Neural cell (in vitro differentiated cells): Measurements from ENCODE around the gene ICAM2. TPM values are rescaled to one million over a fixed set of nuclear protein-coding genes. Genes with fewer than 3 reads are reported as not detected.

Experiments used
- H2AFZ ChIP-seq: fragments of 200-600, 300-800 bp; sonication (generic), shearing (Covaris generic); 2 replicates; pipeline ENCODE4 v1.6.0; 2014; ENCODE audit warnings: low read depth, mild to moderate bottlenecking, antibody characterized with exemption, low read length, moderate library complexity
- H3F3A ChIP-seq: fragments of 200-600 bp; shearing (Covaris generic); 2 replicates; pipeline ENCODE4 v1.6.1; 2016; ENCODE audit warnings: mild to moderate bottlenecking, moderate library complexity, mixed read lengths, antibody characterized with exemption, low read length; ENCODE audit not compliant: insufficient read depth, poor library complexity, severe bottlenecking
- H3K27ac ChIP-seq: fragments of 200-600, 300-800 bp; sonication (generic), shearing (Covaris generic); 2 replicates; pipeline ENCODE4 v1.5.1; 2014; ENCODE audit warnings: mild to moderate bottlenecking, low read length, moderate library complexity
- H3K27me3 ChIP-seq: fragments of 300-800, 200-600 bp; sonication (generic), shearing (Covaris generic); 2 replicates; pipeline ENCODE4 v1.6.0; 2014; ENCODE audit warnings: mild to moderate bottlenecking, low read depth, low read length, moderate library complexity; ENCODE audit not compliant: insufficient read depth
- H3K36me3 ChIP-seq: fragments of 300-800, 200-600 bp; sonication (generic), shearing (Covaris generic); 2 replicates; pipeline ENCODE4 v1.5.1; 2014; ENCODE audit warnings: mild to moderate bottlenecking, antibody characterized with exemption, low read length, moderate library complexity; ENCODE audit not compliant: insufficient read depth
- H3K4me2 ChIP-seq: fragments of 300-800, 200-600 bp; sonication (generic), shearing (Covaris generic); 2 replicates; pipeline ENCODE4 v1.6.0; 2014; ENCODE audit warnings: mild to moderate bottlenecking, low read length
- H3K4me3 ChIP-seq: fragments of 300-800, 200-600 bp; sonication (generic), shearing (Covaris generic); 2 replicates; pipeline ENCODE4 v1.5.1; 2014; ENCODE audit warnings: mild to moderate bottlenecking, low read length, moderate library complexity
- H3K79me2 ChIP-seq: fragments of 200-600 bp; shearing (Covaris generic); replicated peaks from 2 replicates; pipeline ENCODE4 v1.6.0; 2014; ENCODE audit warnings: mild to moderate bottlenecking, low read length, moderate library complexity; ENCODE audit not compliant: insufficient read depth
- H3K9ac ChIP-seq: fragments of 300-800, 200-600 bp; sonication (generic), shearing (Covaris generic); 2 replicates; pipeline ENCODE4 v1.6.1; 2016; ENCODE audit warnings: mild to moderate bottlenecking, low read length, mixed read lengths
- H3K9me2 ChIP-seq: fragments of 200-600 bp; shearing (Covaris generic); 2 replicates; pipeline ENCODE4 v1.6.1; 2016; ENCODE audit warnings: mild to moderate bottlenecking, low read length, mixed read lengths; ENCODE audit not compliant: insufficient read depth
- H3K9me3 ChIP-seq: fragments of 200-600, 300-800 bp; sonication (generic), shearing (Covaris generic); 2 replicates; pipeline ENCODE4 v1.6.1; 2016; ENCODE audit warnings: mild to moderate bottlenecking, mixed run types, low read length, moderate library complexity, mixed read lengths
- H4K20me1 ChIP-seq: fragments of 200-600 bp; shearing (Covaris generic); 2 replicates; pipeline ENCODE4 v1.6.1; 2016; ENCODE audit warnings: mild to moderate bottlenecking, mixed run types; ENCODE audit not compliant: insufficient read depth
- EP300 ChIP-seq: fragments of 450-650 bp; conservative IDR thresholded peaks from 2 replicates; pipeline ENCODE4 v1.6.1; 2014; ENCODE audit warnings: antibody characterized with exemption, mild to moderate bottlenecking, moderate library complexity; ENCODE audit not compliant: poor library complexity, severe bottlenecking
- EZH2 ChIP-seq: fragments of 200-600, 300-800 bp; shearing (Covaris generic), sonication (generic); IDR thresholded peaks from 2 replicates; pipeline ENCODE4 v1.6.1; 2014; ENCODE audit warnings: antibody characterized with exemption, low read length, borderline replicate concordance, mild to moderate bottlenecking; ENCODE audit not compliant: insufficient read depth, poor library complexity, severe bottlenecking
- MXI1 ChIP-seq: fragments of 450-650 bp; conservative IDR thresholded peaks from 2 replicates; pipeline ENCODE4 v1.6.1; 2014; ENCODE audit warnings: antibody characterized with exemption, mild to moderate bottlenecking; ENCODE audit not compliant: poor library complexity, severe bottlenecking
- POLR2AphosphoS5 ChIP-seq: IDR thresholded peaks from 2 replicates; pipeline ENCODE4 v1.6.1; 2012
- RAD21 ChIP-seq: fragments of 450-650 bp; conservative IDR thresholded peaks from 2 replicates; pipeline ENCODE4 v1.6.1; 2014; ENCODE audit warnings: antibody characterized with exemption, mild to moderate bottlenecking, moderate library complexity
- SMC3 ChIP-seq: fragments of 450-650 bp; conservative IDR thresholded peaks from 2 replicates; pipeline ENCODE4 v1.6.1; 2014; ENCODE audit warnings: antibody characterized with exemption, mild to moderate bottlenecking, moderate library complexity; ENCODE audit not compliant: poor library complexity
- TAF1 ChIP-seq: IDR thresholded peaks from 2 replicates; pipeline ENCODE4 v1.6.1; 2012; ENCODE audit warnings: low read depth
- polyA plus RNA-seq: library from polyadenylated mRNA; depleted of rRNA; stranded (reverse); fragments of >200 nt; gene quantifications from 2 replicates; pipeline ENCODE4 v1.2.3, GENCODE V29; 2014
- TF ChIP-seq, protein P1 (sequence below): fragments of 450-650 bp; IDR thresholded peaks from 2 replicates; pipeline ENCODE4 v1.5.1; 2014; ENCODE audit warnings: antibody characterized with exemption, mild to moderate bottlenecking, moderate library complexity; ENCODE audit not compliant: poor library complexity, severe bottlenecking
- TF ChIP-seq, protein P2 (sequence below): IDR thresholded peaks from 2 replicates; pipeline ENCODE4 v1.6.1; 2012; ENCODE audit warnings: borderline replicate concordance

The ICAM2 gene
- polyA plus RNA-seq, 1 donor from 2014 or later: not detected

DNA sequence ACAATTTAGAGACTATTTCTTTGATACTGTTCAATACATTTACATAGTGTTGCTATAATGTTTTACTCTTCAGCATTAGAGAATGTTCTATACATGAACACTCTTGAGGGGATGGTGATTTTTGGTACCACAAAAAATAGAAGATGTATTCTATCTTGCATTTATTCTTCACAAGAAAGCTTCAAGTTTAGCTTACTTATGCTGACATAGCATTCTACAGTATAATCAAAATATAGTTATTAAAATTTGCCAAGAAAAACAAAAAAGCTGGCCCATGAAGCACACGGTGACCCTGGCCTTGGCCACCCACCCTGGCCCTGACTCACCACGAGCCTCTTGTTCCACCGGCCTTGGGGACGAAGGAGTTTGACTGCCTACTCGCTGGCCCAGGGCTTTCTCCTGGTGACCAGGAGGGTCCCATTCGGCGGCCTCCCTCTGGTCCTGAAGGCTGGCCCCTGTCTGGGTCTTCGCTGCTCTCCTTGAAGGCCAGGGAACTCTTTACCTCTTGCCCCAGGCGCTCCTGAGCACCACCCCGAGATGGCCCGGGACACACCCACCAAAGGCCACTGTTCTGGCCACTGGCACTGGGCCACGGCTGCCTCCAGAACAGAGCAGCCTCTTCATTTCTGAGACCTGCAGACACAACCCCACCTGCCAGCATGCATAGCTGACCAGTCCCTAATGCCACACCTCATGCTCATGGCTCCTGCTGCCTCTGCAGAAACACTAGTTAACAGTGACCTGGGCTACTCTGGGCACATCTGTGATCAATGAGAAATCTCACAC lies 22.5 kb upstream of the ICAM2 start:
- Histone ChIP-seq H3K9me2 (no peaks in the 10 kb centered on the region), H3K27ac (no peak overlapping the region)

DNA sequence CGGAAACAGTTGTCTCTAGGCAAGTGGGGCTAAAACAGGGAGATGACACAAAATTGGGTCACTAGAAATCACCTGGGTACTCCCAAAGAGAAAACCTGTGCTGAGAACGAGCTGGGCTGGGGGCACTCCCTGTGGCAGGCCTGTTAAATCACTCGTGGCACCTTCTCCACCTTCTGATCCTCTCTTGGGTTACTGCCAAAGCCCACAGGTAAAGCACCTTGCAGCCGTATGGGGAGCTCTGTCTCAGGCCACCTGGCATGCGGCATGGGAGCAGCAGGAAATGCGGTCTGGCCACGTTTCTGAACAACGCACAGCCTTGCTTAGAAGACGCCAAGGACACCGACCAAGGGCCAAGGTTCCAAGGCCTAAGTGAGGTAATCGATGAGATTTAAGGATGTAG lies 21.5 kb upstream of the ICAM2 start:
- Histone ChIP-seq H3K27me3 (no peaks in the 10 kb centered on the region), H3K36me3 (no peaks in the 10 kb centered on the region), H3K4me3 (no peak overlapping the region), H4K20me1 (no peaks in the 10 kb centered on the region), H3F3A (no peaks in the 10 kb centered on the region), H3K79me2 (no peaks in the 10 kb centered on the region), H3K27ac (no peak overlapping the region), H3K9me2 (no peaks in the 10 kb centered on the region), H3K9ac (no peak overlapping the region), H2AFZ (no peak overlapping the region), H3K4me2 (no peak overlapping the region), H3K9me3 (no peaks in the 10 kb centered on the region)
- TF ChIP-seq POLR2AphosphoS5: no peak
- TF ChIP-seq, protein P1, sequence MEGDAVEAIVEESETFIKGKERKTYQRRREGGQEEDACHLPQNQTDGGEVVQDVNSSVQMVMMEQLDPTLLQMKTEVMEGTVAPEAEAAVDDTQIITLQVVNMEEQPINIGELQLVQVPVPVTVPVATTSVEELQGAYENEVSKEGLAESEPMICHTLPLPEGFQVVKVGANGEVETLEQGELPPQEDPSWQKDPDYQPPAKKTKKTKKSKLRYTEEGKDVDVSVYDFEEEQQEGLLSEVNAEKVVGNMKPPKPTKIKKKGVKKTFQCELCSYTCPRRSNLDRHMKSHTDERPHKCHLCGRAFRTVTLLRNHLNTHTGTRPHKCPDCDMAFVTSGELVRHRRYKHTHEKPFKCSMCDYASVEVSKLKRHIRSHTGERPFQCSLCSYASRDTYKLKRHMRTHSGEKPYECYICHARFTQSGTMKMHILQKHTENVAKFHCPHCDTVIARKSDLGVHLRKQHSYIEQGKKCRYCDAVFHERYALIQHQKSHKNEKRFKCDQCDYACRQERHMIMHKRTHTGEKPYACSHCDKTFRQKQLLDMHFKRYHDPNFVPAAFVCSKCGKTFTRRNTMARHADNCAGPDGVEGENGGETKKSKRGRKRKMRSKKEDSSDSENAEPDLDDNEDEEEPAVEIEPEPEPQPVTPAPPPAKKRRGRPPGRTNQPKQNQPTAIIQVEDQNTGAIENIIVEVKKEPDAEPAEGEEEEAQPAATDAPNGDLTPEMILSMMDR: no peak

More for the DNA sequence above, 22.5 kb upstream of the ICAM2 start:
- Histone ChIP-seq H4K20me1 (no peaks in the 10 kb centered on the region), H3K36me3 (no peaks in the 10 kb centered on the region), H3K9ac (no peak overlapping the region), H3K79me2 (no peaks in the 10 kb centered on the region), H3F3A (no peaks in the 10 kb centered on the region), H3K27me3 (no peaks in the 10 kb centered on the region), H3K9me3 (no peaks in the 10 kb centered on the region), H2AFZ (no peak overlapping the region), H3K4me3 (no peak overlapping the region), H3K4me2 (no peak overlapping the region)
- TF ChIP-seq, protein P2, sequence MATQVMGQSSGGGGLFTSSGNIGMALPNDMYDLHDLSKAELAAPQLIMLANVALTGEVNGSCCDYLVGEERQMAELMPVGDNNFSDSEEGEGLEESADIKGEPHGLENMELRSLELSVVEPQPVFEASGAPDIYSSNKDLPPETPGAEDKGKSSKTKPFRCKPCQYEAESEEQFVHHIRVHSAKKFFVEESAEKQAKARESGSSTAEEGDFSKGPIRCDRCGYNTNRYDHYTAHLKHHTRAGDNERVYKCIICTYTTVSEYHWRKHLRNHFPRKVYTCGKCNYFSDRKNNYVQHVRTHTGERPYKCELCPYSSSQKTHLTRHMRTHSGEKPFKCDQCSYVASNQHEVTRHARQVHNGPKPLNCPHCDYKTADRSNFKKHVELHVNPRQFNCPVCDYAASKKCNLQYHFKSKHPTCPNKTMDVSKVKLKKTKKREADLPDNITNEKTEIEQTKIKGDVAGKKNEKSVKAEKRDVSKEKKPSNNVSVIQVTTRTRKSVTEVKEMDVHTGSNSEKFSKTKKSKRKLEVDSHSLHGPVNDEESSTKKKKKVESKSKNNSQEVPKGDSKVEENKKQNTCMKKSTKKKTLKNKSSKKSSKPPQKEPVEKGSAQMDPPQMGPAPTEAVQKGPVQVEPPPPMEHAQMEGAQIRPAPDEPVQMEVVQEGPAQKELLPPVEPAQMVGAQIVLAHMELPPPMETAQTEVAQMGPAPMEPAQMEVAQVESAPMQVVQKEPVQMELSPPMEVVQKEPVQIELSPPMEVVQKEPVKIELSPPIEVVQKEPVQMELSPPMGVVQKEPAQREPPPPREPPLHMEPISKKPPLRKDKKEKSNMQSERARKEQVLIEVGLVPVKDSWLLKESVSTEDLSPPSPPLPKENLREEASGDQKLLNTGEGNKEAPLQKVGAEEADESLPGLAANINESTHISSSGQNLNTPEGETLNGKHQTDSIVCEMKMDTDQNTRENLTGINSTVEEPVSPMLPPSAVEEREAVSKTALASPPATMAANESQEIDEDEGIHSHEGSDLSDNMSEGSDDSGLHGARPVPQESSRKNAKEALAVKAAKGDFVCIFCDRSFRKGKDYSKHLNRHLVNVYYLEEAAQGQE: no peak
- TF ChIP-seq MXI1: no peak
- TF ChIP-seq POLR2AphosphoS5: no peak

DNA sequence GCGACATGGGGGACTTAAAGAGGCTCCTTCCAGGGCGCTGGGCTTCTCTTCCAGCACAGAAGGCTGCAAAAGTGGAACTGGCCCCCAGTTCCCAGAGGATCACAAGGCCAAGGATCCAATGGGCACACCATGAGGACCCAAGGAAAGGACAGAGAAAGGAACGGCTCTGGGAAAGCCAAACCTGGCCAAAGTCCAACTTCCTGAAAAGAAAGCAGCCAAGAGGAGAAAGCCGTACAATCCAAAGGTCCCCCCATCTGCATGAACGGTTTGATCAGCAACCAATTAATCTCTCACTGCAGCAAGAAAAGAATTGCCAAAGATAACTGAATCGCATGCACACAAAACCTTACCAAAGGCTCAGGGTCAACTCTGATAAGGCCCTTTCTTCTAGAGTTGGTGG lies 19.8 kb upstream of the ICAM2 start:
- TF ChIP-seq EZH2 (no peak), TAF1 (no peak), SMC3 (no peak), EP300 (no peak), RAD21 (no peak), POLR2AphosphoS5 (no peak), MXI1 (no peak)
- TF ChIP-seq, protein P1: no peak
- TF ChIP-seq, protein P2: no peak
- Histone ChIP-seq H3K27ac (no peak overlapping the region), H3K4me2 (no peak overlapping the region), H3K9ac (no peak overlapping the region), H3K4me3 (no peak overlapping the region), H3K36me3 (no peaks in the 10 kb centered on the region), H3K9me3 (no peaks in the 10 kb centered on the region), H4K20me1 (no peaks in the 10 kb centered on the region), H3F3A (no peaks in the 10 kb centered on the region), H3K27me3 (no peaks in the 10 kb centered on the region), H3K9me2 (no peaks in the 10 kb centered on the region), H2AFZ (no peak overlapping the region), H3K79me2 (no peaks in the 10 kb centered on the region)
